ENCODE results near the gene SOCS6. TPM values are rescaled to one million over a fixed set of nuclear protein-coding genes. Genes with fewer than 3 reads are reported as not detected.

SOCS6 gene
- total RNA-seq, 1 donor from 2014 or later = 23.7 TPM

GRCh38 chr18:70321616-70322015, 32.8 kb downstream of the SOCS6 start:
- Mint-ChIP-seq H3K4me1 (ENCODE audit: unreplicated experiment) (no peaks in the 10 kb centered on the region), H3K4me3 (ENCODE audit: unreplicated experiment) (no peak overlapping the region), H3K9me3 (ENCODE audit: unreplicated experiment) (no peaks in the 10 kb centered on the region), H3K36me3 (ENCODE audit: low read depth, unreplicated experiment) (peaks cover 10% of the 10 kb centered on the region), H3K27me3 (ENCODE audit: unreplicated experiment) (peaks cover 2% of the 10 kb centered on the region), H3K27ac (ENCODE audit: unreplicated experiment) (no peak overlapping the region)
- no peak for TF ChIP-seq CTCF (IDR thresholded peaks at IDR 0.05; ENCODE audit: unreplicated experiment)
- no peak for DNase-seq (ENCODE audit: low spot score)

DNA sequence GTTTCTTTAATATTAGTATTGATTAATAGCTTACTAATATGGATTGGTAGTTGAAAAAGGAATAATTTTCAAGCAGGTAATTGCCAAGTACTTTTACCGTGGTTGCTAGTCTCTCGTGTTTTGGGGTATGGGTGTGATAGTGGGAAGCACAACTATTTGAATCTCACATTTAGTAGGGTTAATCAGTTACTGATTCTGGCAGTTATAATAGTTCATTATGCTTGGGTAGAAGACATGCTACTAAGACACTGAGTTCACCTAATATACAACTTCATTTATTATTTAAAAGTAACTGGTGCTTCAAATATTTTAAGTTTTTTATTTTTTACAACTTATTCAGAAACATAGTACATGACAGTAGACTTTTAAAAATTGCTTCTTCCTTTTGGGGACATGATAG, 33.5 kb downstream of the SOCS6 start:
- DNase-seq (ENCODE audit: low spot score) = no peak
- Mint-ChIP-seq H3K9me3 (ENCODE audit: unreplicated experiment) (no peaks in the 10 kb centered on the region), H3K4me3 (ENCODE audit: unreplicated experiment) (no peak overlapping the region), H3K4me1 (ENCODE audit: unreplicated experiment) (no peaks in the 10 kb centered on the region), H3K27ac (ENCODE audit: unreplicated experiment) (no peak overlapping the region), H3K27me3 (ENCODE audit: unreplicated experiment) (peaks cover 2% of the 10 kb centered on the region), H3K36me3 (ENCODE audit: low read depth, unreplicated experiment) (peaks cover 10% of the 10 kb centered on the region)
- no peak for TF ChIP-seq CTCF (IDR thresholded peaks at IDR 0.05; ENCODE audit: unreplicated experiment)

- H3K36me3 Mint-ChIP-seq (ENCODE audit: low read depth, unreplicated experiment) = peaks cover 10% of the 10 kb centered on the region
- no peaks in the 10 kb centered on the region for H3K4me1 Mint-ChIP-seq (ENCODE audit: unreplicated experiment)
- no peak overlapping the region for H3K4me3 Mint-ChIP-seq (ENCODE audit: unreplicated experiment)
- H3K9me3 Mint-ChIP-seq (ENCODE audit: unreplicated experiment) = no peaks in the 10 kb centered on the region
- no peak for DNase-seq (ENCODE audit: low spot score)
- no peak for TF ChIP-seq CTCF (IDR thresholded peaks at IDR 0.05; ENCODE audit: unreplicated experiment)
- no peak overlapping the region for H3K27ac Mint-ChIP-seq (ENCODE audit: unreplicated experiment)
- H3K27me3 Mint-ChIP-seq (ENCODE audit: unreplicated experiment) = peaks cover 2% of the 10 kb centered on the region
Observed at GRCh38 chr18:70322928-70323327, 34.1 kb downstream of the SOCS6 start.

GRCh38 chr18:70324897-70325296, 36.1 kb downstream of the SOCS6 start:
- DNase-seq (ENCODE audit: low spot score) = no peak
- no peak for TF ChIP-seq CTCF (IDR thresholded peaks at IDR 0.05; ENCODE audit: unreplicated experiment)
- H3K27me3 Mint-ChIP-seq (ENCODE audit: unreplicated experiment) = peaks cover 2% of the 10 kb centered on the region

DNA sequence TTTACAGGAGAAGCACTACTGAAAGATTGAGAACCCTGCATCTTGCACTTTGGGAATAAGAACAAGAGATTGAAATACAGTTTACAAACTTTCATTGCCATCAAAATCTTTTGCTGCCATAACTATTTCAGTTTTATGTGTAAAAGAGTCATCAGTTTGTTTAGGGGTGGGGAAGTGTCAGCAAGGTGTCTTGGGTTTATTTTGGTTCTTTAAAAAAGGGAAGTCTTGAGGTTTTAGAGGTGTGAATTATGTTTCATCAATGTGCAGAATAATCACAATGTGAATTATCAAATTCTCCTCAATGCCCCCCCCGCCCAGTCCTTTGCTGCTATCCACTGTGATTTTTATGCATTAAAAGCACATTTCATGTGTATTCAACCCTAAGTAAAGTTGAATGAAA, 37.4 kb downstream of the SOCS6 start:
- H3K9me3 Mint-ChIP-seq (ENCODE audit: unreplicated experiment) = no peaks in the 10 kb centered on the region

More at GRCh38 chr18:70324897-70325296, 36.1 kb downstream of the SOCS6 start:
- Mint-ChIP-seq H3K9me3 (ENCODE audit: unreplicated experiment) (no peaks in the 10 kb centered on the region), H3K4me1 (ENCODE audit: unreplicated experiment) (peaks cover 6% of the 10 kb centered on the region), H3K27ac (ENCODE audit: unreplicated experiment) (no peak overlapping the region), H3K36me3 (ENCODE audit: low read depth, unreplicated experiment) (peaks cover 10% of the 10 kb centered on the region), H3K4me3 (ENCODE audit: unreplicated experiment) (no peak overlapping the region)

More for the DNA sequence above, 37.4 kb downstream of the SOCS6 start:
- H3K27ac Mint-ChIP-seq (ENCODE audit: unreplicated experiment) = no peak overlapping the region
- H3K4me1 Mint-ChIP-seq (ENCODE audit: unreplicated experiment) = peaks cover 6% of the 10 kb centered on the region
- no peak for TF ChIP-seq CTCF (IDR thresholded peaks at IDR 0.05; ENCODE audit: unreplicated experiment)
- no peak overlapping the region for H3K4me3 Mint-ChIP-seq (ENCODE audit: unreplicated experiment)
- H3K36me3 Mint-ChIP-seq (ENCODE audit: low read depth, unreplicated experiment) = peaks cover 10% of the 10 kb centered on the region
- peaks cover 2% of the 10 kb centered on the region for H3K27me3 Mint-ChIP-seq (ENCODE audit: unreplicated experiment)
- DNase-seq (ENCODE audit: low spot score) = no peak

Data from endothelial cell (in vitro differentiated cells).